SJCRH30 (cell line): ENCODE results near the gene CSRP3. TPM values are rescaled to one million over a fixed set of nuclear protein-coding genes. Genes with fewer than 3 reads are reported as not detected.

ENCODE experiments used
- DNase-seq, 2 experiments: peaks; one replicate each; pipeline ENCODE4 v3.0.0-alpha.2; 2015 to 2020
- H3K27ac ChIP-seq: fragments of 250-450 bp; sonication (Bioruptor Pico); 2 replicates; pipeline ENCODE4 v1.5.1; 2020; ENCODE audit warnings: mild to moderate bottlenecking, moderate library complexity
- H3K27me3 ChIP-seq: fragments of 250-450 bp; sonication (Bioruptor Pico); 2 replicates; pipeline ENCODE4 v1.5.1; 2020; ENCODE audit warnings: mild to moderate bottlenecking, moderate library complexity
- H3K36me3 ChIP-seq: fragments of 250-450 bp; sonication (Bioruptor Pico); 2 replicates; pipeline ENCODE4 v1.5.1; 2020; ENCODE audit warnings: mild to moderate bottlenecking, moderate library complexity
- H3K4me1 ChIP-seq: fragments of 250-450 bp; sonication (Bioruptor Pico); 2 replicates; pipeline ENCODE4 v1.5.1; 2020; ENCODE audit warnings: mild to moderate bottlenecking, moderate library complexity
- H3K4me3 ChIP-seq: fragments of 250-450 bp; sonication (Bioruptor Pico); 2 replicates; pipeline ENCODE4 v1.5.1; 2020; ENCODE audit warnings: mild to moderate bottlenecking, moderate library complexity
- H3K9me3 ChIP-seq: fragments of 250-450 bp; sonication (Bioruptor Pico); replicated peaks from 2 replicates; pipeline ENCODE4 v1.5.1; 2020; ENCODE audit warnings: mild to moderate bottlenecking, moderate library complexity
- total RNA-seq: library from RNA; depleted of rRNA; stranded (reverse); fragments of >200 nt; shearing (Covaris generic); gene quantifications from 2 replicates; pipeline ENCODE4 v1.2.3, GENCODE V29; 2014

CSRP3 gene
- total RNA-seq, 1 experiment from 2014 or later, result 4.5 TPM

DNA sequence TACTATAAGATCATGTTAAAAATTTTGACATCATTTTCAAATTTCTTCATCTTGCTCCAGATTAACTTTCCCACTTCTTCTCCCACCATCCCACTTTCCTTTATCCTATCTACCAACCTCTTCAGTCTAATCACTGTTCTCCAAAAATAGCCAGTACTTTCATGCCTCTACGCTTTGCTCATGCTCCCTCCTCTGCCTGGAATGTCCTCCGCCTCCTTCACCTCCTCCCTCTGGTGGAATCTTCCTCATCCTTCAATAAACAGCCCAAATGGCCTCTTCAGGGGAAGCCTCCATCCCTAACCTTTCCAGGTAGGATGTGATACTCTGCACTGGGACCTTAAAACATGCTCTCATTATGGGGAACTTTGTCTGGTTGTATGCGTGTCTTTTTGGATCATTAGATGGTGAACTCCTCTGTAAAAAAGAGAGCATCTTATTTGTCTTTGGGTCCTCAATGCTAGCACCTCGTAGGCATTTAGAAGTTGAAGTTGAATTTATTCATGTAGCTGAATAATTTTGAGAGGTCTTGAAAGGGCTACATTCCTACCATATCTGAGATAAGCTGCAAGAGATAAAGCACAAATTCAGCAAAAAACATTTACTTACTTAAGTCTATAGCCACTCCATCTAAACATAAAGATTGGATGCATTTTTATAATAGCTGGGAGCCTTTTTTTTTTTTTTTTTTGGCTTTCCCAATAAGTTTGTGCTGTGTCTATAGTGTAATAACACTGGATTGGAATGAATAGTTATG lies 8.0 kb upstream of the CSRP3 start:
- Histone ChIP-seq H3K27ac (no peak overlapping the region), H3K36me3 (no peaks in the 10 kb centered on the region; the same call in 1 of the 2 replicates)
- DNase-seq, result no peak

DNA sequence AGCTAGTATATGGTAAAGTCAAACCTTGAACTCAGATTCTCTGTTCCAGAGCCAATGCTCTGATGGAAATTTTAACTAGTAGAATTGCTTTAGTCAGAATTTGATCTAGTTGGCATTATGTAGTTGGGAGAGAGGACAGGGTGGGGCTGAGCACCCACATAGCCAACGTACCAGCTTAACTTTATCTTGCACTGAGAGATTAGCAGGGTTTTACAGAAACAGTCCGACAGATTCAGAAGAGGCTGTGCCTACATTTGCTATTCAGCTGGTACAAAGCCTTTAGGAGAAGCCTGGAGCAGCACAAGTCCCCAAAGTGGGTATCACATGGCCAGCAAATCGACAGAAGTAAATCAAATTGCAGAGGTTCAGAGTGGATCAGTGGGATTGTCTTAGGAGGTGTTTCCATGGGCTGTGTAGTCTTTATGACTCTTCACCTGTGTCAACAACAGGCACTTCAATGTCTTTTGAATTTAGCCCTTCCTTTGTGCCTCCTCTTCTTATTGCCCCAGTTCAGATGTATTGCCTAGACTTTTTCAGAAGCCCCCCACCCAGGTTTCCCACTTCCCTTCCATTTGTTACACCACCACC lies 7.3 kb upstream of the CSRP3 start:
- no peak overlapping the region for H3K4me3 ChIP-seq
- no peak overlapping the region for H3K27ac ChIP-seq
- no peak for DNase-seq
- no peaks in the 10 kb centered on the region for H3K4me1 ChIP-seq
- no peaks in the 10 kb centered on the region for H3K27me3 ChIP-seq
- no peaks in the 10 kb centered on the region; the same call in 1 of the 2 replicates for H3K36me3 ChIP-seq
- no peaks in the 10 kb centered on the region for H3K9me3 ChIP-seq

More for the DNA sequence above, 8.0 kb upstream of the CSRP3 start:
- Histone ChIP-seq H3K4me1 (no peaks in the 10 kb centered on the region), H3K4me3 (no peak overlapping the region), H3K27me3 (no peaks in the 10 kb centered on the region), H3K9me3 (no peaks in the 10 kb centered on the region)

DNA sequence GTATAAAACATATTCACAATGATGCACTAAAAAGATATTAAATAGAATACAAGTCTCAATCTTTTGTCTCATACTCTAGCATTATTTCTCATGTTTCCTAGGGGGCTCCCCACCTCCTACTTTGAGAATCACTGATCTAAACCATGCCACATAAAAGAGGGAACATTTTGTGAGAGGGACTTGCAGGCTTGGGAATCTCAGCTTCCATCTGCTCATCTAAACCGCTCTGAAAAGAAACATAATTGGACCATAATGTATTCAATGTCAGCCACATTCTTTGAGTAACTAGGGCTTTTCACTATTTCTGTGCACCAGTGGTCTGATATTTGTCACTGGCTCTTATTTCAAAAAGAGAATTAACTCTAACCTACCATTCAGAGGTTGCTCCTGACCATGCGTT lies 6.4 kb upstream of the CSRP3 start:
- Histone ChIP-seq H3K27me3 (no peaks in the 10 kb centered on the region), H3K9me3 (no peaks in the 10 kb centered on the region), H3K4me1 (no peaks in the 10 kb centered on the region), H3K4me3 (no peak overlapping the region), H3K27ac (no peak overlapping the region), H3K36me3 (no peaks in the 10 kb centered on the region; the same call in 1 of the 2 replicates)
- no peak for DNase-seq

DNA sequence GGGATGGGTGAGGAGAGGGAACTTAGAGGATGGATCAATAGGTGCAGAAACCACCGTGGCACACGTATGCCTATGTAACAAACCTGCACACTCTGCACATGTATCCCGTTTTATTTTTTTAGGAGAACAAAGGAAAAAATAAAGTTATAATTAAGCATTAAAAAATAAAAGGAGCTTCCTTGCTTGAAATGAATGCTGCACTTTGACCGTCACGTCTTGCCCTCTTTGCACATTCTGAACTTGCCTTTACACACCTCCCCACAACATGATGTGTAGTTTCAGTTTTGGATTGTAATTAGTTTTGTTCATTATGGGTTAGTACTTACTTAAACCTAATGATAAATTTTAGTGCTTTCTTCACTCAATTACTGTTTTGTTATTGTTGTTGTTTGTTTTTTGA lies 3.1 kb upstream of the CSRP3 start:
- Histone ChIP-seq H3K9me3 (0 out of 2 replicates have a peak, but pooled peaks cover 10% of the 10 kb centered on the region), H3K27ac (no peak overlapping the region), H3K4me1 (peaks cover 28% of the 10 kb centered on the region), H3K36me3 (peaks cover 5% of the 10 kb centered on the region), H3K4me3 (no peak overlapping the region), H3K27me3 (no peaks in the 10 kb centered on the region)
- no peak for DNase-seq

DNA sequence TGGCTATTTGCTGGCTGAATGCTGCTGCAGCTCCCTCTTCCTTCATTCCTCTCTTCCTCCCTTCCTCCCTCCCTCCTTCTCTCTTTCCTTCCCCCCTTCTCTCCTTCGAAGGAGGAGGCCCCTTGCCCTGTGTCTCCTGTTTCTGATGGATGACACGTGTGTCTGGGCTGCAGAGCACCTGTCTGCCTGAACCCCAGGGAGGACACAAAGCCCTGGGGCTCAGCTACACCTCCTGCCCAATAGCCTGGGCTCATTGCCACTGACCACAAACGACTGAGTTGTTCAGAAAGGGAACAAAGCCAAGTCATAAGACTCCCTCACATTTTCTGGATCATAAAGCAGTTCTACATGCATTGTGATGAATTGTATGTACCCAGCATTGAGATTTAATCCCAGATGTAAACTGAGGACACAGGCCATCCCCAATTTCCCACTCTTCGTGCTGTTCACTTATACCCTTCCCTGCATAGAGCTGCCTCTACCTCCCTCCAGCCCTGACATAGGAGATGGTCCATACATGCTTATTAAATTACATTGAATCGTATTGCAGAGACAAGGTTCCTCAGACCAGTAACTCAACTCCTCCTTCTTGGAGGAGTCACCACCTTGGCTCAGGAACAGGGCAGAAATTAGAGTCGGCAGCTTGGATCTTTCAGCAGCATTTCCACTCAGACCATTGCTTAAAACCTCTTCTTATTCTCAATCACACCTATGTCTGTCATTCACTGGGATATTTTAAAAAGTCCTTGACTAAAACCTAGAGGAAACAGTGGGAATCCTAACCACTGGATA lies 1.2 kb downstream of the CSRP3 start:
- DNase-seq, result peak; percentile 86 to 92
- Histone ChIP-seq H3K9me3 (peaks cover 17% of the 10 kb centered on the region), H3K4me1 (peaks cover 34% of the 10 kb centered on the region), H3K27ac (peak overlapping the region; percentile 46), H3K4me3 (no peak overlapping the region), H3K36me3 (peaks cover 5% of the 10 kb centered on the region; the same call in 1 of the 2 replicates), H3K27me3 (no peaks in the 10 kb centered on the region)

DNA sequence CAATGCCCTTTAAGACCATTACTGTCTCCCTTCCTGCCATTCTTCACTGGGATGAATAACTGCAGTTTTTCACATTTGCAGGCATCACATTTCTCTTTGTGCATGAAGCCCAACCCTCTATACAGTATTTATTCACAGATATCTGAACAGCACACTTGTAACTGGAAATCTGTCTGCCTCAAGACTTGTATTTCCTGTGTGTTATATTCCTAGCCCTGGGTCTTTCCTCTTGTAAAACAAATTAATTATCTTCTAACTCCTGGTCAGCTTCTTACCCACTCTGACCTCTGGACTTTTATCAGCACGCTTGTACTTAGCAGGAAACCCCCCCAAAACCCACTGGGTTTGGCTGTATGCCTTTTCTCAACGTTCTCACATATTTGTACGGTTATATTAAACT lies 2.0 kb downstream of the CSRP3 start:
- peaks cover 5% of the 10 kb centered on the region; the same call in 1 of the 2 replicates for H3K36me3 ChIP-seq
- DNase-seq, result peak in 1 of 2 experiments; percentile 43
- H3K27ac ChIP-seq, result peak overlapping the region; percentile 46
- peaks cover 17% of the 10 kb centered on the region for H3K9me3 ChIP-seq
- no peak overlapping the region for H3K4me3 ChIP-seq
- peaks cover 34% of the 10 kb centered on the region for H3K4me1 ChIP-seq
- H3K27me3 ChIP-seq, result no peaks in the 10 kb centered on the region

DNA sequence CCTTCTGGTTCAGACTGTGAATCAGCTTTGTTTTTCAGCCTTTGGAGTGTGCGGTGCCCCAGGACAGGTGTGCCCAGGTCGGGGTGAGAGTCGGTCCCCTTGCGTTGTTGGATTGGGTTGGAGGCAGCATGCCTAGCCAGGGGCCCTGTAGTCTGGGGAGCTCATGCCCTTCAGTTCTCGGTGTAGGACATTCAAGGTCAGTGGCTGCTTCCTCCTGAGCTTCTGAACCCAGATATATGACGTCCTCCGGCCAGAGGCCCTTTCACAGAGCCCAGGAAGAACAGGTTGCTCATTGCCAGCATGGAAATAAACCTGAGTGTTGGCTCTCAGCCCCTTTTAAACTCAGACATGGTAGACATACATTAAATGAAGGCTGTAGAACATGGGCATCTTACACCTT lies 2.7 kb downstream of the CSRP3 start:
- peaks cover 5% of the 10 kb centered on the region; the same call in 1 of the 2 replicates for H3K36me3 ChIP-seq
- H3K4me1 ChIP-seq, result peaks cover 34% of the 10 kb centered on the region
- H3K27me3 ChIP-seq, result no peaks in the 10 kb centered on the region
- no peak for DNase-seq
- no peak overlapping the region for H3K27ac ChIP-seq
- H3K4me3 ChIP-seq, result no peak overlapping the region
- H3K9me3 ChIP-seq, result peaks cover 17% of the 10 kb centered on the region

DNA sequence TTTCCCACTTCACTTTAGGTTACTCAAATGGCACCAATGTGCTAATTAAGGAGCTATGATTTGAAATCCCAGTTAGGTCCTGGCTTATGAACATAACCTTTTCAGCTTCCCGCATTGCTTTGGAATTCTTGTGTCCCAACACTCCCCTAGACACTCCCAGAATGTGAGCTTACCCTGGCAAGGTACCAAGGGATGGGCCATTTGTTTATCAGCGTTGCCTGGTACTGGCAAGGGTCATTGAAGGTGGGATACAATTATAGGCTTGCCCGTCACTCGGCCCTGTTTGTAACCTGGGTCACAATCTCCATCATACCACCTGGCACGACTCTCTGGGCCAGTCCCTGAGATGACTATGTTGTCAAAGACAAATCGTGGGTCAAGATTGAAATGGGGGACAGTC lies 5.4 kb downstream of the CSRP3 start:
- H3K4me1 ChIP-seq, result peaks cover 22% of the 10 kb centered on the region
- peaks cover 16% of the 10 kb centered on the region for H3K9me3 ChIP-seq
- no peak for DNase-seq
- no peaks in the 10 kb centered on the region for H3K27me3 ChIP-seq
- H3K4me3 ChIP-seq, result no peak overlapping the region
- no peaks in the 10 kb centered on the region for H3K36me3 ChIP-seq
- H3K27ac ChIP-seq, result no peak overlapping the region

DNA sequence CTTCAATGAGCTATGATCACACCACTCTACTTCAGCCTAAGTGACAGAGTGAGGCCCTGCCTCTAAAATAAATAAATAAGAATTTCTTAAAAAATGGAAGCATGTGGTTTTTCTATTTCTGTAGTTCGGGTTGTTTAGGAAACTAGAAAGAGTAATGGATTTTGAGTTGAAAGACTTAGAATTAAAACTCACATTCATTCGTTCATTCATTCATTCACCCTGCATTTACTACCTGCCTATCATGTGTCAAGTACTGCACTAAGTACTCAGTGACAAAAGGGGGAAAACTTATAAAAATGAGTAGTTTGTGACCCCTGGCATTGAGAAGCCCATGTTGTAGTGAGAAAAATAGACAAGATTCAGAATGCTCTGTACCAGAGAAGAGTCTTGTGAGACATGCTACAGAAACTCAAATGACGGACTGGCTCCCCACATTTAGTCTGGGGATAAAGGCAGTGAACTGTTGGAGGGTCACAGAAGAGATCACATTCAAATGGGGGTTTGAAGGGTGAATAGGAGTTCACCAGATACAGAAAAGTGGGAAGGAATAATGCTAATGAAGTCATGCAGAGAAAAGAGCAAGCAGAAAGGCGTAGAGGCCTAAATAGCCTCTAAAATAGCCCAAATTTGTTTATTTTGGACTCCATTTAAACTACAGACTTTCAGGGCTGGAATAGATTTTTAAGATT lies 7.0 kb downstream of the CSRP3 start:
- no peaks in the 10 kb centered on the region for H3K27me3 ChIP-seq
- no peak overlapping the region for H3K27ac ChIP-seq

DNA sequence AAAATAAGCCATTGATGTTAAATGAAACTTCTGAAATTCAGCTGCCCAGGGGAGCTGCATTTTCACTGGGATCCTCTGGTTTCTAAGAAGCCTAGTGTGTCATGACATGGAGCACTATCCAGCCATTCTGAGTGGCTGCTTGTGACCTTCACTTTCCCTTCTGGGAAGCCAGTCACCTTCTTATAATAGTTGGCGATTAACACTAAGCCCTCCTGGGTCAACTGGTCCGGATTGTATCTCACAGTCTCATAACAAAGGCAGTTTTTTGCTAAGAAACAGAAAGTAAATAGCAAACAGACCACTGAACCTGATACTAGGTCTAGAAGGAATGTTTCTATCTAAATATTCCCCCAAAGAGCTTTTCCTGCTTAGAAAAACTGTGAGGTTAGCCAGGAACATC lies 7.9 kb downstream of the CSRP3 start:
- no peak overlapping the region for H3K4me3 ChIP-seq
- no peaks in the 10 kb centered on the region; the same call in 1 of the 2 replicates for H3K9me3 ChIP-seq
- H3K27me3 ChIP-seq, result no peaks in the 10 kb centered on the region
- no peak overlapping the region; the same call in 1 of the 2 replicates for H3K27ac ChIP-seq
- H3K36me3 ChIP-seq, result no peaks in the 10 kb centered on the region
- DNase-seq, result peak; percentile 36 to 62
- H3K4me1 ChIP-seq, result no peaks in the 10 kb centered on the region

More for the DNA sequence above, 7.0 kb downstream of the CSRP3 start:
- Histone ChIP-seq H3K36me3 (no peaks in the 10 kb centered on the region), H3K4me3 (no peak overlapping the region), H3K4me1 (peaks cover 6% of the 10 kb centered on the region), H3K9me3 (peaks cover 7% of the 10 kb centered on the region)
- DNase-seq, result no peak

DNA sequence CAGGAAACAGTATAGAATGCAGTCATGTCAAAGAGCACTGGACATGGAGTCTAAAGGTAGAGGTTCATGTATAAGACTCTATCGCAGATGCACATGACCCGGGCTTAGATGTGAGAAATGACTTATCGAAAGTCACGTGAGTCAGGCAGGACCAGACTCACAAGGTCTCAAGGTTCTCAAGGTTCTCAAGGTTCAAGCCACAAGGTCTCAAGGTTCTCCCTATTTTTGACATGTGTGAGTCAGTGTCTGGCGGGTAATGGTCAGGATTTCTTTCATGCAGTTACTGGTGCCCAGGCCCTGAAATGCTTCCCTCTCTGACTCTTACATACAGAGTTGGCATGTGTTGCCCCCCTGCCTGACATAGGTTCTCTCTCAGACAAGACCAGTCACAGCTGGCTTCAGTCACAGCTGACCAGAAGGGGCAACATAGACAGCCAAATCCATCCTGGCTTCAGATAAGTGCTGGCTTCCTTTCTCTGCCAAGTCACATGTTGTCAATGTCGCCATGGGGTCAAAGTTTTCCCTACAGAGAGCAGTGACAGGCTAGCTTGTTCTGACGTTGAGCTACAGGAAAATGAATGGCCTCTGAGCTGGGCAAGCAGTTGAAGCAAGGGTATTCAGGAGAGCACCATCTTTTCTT lies 10.1 kb downstream of the CSRP3 start:
- Histone ChIP-seq H3K4me3 (no peak overlapping the region), H3K27me3 (no peaks in the 10 kb centered on the region), H3K4me1 (peaks cover 7% of the 10 kb centered on the region), H3K36me3 (no peaks in the 10 kb centered on the region), H3K27ac (no peak overlapping the region), H3K9me3 (no peaks in the 10 kb centered on the region)
- DNase-seq, result no peak

DNA sequence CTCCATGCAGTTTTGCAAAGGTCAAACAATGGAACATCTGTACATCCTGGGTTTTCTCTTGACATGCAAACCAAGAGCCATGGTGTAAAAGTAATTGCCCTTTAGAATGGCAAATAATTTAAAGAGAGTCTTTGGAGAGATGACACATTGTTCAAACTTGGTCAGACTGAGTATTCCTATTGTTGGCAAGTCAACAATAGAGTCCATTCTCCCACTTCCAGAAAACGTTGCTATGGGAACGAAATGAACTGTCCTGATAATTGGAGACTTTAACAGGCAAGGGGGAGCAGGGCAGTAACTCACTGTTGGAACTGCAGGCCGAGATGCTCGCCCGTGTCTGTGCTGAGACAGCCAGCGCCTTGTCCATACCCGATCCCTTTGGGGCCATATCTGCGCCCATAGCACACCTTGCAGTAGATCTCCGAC lies 13.9 kb downstream of the CSRP3 start:
- Histone ChIP-seq H3K36me3 (no peaks in the 10 kb centered on the region), H3K27me3 (no peaks in the 10 kb centered on the region), H3K4me1 (peaks cover 45% of the 10 kb centered on the region), H3K9me3 (no peaks in the 10 kb centered on the region), H3K4me3 (no peak overlapping the region), H3K27ac (no peak overlapping the region)
- no peak for DNase-seq

DNA sequence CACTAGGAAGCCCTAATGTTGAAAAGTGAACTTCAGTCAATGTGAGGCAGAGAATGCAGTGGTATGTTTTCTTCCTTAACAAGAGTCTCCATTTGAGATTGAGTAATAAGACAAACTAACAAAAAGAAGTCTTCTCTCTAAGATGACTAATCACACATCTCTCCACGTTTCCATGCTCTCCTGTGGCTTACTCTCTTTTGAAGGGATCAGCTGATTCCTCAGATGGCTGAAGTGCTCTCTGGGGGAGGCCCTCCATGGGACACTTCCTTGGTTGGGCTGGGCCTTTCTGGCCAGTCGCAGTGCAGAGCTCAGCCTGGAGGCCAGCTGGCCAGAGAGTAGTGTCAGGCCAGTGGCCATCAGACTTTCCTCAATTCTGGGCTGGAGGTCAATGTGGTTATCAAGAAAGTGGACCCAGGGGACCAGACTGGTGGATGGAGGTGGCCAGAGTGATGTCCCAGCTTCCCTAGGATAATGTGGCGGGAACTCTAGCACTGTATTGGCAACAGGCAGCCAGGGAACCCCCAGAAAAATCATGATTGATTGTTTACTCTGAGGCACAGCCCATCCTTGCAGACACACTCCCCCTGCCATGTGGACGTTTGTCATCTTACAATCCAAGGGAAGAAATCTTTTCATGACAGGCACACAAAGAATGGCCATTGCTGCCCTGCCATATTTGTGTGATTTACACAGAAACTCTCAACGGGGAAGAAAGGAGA lies 14.5 kb downstream of the CSRP3 start:
- no peaks in the 10 kb centered on the region for H3K36me3 ChIP-seq
- H3K27ac ChIP-seq, result peak overlapping the region; percentile 99
- no peaks in the 10 kb centered on the region for H3K9me3 ChIP-seq
- H3K27me3 ChIP-seq, result no peaks in the 10 kb centered on the region
- no peak overlapping the region for H3K4me3 ChIP-seq
- peaks cover 46% of the 10 kb centered on the region for H3K4me1 ChIP-seq
- DNase-seq, result no peak
